ENCODE measurements around the gene EEIG2. TPM values are rescaled to one million over a fixed set of nuclear protein-coding genes. Genes with fewer than 3 reads are reported as not detected.
"Not testable (repeated sequence)": the region's sequence is repeated elsewhere in the genome, so short reads cannot be mapped to it uniquely, and the experiment has no call there.

Gene EEIG2
- total RNA-seq: 12.9 and 13.3 TPM in 2 replicates
- long read RNA-seq, partial matches to known transcripts: 0 of 3 reads
- long read RNA-seq, other reads (novel, unspliced or antisense): 3 of 3 reads

DNA sequence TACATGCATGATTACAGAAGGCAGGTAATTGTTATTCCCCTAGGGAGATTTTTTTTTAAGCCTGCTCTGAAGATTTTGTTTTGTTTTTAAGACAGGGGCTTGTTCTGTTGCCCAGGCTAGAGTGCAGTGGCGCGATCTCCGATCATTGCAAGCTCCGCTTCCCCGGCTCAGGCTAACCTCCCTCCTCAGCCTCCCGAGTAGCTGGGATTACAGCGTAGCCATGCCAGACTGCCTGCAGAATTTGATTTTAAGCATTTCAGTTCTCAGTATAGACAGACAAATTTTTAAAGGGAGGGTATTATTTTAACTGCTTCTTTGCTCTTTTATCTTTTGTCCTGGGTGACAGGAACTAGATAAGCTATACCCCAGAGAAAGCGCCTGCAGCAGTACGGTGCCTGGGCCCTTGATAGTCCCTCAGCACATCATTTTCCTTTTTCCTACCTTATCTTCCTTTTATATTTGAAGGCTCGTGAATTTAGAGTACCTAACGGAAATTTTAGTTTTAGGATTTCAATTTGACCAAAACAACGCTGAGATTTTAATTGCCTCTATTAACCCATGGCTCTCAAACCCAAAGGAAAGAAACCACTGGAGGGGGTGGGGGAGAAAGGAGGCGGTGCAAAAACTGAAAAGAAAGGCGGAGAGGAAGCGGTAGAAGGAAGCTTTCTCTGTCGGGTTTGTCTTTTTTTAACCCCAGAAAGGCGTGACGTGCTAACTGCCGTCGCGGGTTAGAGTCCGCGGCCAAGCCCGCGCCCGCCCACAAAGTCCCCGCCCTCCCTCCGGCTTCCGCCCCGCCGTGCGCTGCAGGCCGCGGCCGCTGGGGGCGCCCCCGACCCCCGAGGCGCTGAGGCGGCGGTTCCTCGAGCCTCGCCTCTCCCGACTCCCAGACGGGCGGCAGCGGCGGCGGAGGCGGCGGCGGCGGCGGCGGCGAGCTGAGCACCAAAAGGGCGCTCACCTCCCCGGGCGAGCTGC is at the start of gene EEIG2:
Gene EEIG2, plus strand, starts transcription at position 886 of the 972 bp plus-strand sequence. CDS start 329 bp downstream, outside the sequence.
- Mint-ChIP-seq H3K9me3 (ENCODE audit: unreplicated experiment) (no peaks in the 10 kb centered on the region), H3K36me3 (ENCODE audit: unreplicated experiment) (no peaks in the 10 kb centered on the region), H3K4me3 (ENCODE audit: unreplicated experiment) (peak within 1 kb of the TSS; percentile 88), H3K27ac (ENCODE audit: unreplicated experiment) (peak within 1 kb of the TSS; percentile 91), H3K27me3 (ENCODE audit: unreplicated experiment) (peaks cover 12% of the 10 kb centered on the region), H3K4me1 (ENCODE audit: unreplicated experiment) (peaks cover 24% of the 10 kb centered on the region)
- peak; percentile 97 for DNase-seq (ENCODE audit: extremely low spot score, unreplicated experiment)
- TF ChIP-seq, protein P1, sequence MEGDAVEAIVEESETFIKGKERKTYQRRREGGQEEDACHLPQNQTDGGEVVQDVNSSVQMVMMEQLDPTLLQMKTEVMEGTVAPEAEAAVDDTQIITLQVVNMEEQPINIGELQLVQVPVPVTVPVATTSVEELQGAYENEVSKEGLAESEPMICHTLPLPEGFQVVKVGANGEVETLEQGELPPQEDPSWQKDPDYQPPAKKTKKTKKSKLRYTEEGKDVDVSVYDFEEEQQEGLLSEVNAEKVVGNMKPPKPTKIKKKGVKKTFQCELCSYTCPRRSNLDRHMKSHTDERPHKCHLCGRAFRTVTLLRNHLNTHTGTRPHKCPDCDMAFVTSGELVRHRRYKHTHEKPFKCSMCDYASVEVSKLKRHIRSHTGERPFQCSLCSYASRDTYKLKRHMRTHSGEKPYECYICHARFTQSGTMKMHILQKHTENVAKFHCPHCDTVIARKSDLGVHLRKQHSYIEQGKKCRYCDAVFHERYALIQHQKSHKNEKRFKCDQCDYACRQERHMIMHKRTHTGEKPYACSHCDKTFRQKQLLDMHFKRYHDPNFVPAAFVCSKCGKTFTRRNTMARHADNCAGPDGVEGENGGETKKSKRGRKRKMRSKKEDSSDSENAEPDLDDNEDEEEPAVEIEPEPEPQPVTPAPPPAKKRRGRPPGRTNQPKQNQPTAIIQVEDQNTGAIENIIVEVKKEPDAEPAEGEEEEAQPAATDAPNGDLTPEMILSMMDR (IDR thresholded peaks at IDR 0.05): peak; percentile 85

DNA sequence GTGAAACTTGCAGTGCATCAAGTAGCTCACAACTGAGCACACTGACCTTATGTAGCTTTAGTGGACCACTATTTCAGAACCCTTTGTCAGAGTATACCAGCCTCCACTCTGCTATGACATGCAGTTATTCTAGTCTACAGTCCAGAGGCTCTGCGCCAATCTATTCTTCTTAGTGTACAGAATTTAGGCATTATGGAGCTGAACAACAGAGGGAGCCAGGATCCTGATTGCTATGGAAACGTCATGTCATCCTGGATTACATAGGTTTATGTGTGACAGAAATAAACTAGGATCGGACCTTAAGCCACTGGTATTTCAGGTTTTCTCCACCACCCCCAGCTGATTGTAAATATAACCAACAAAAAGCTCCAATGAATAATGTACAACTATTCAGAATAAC is 48.1 kb upstream of the EEIG2 start:
- Mint-ChIP-seq H3K27me3 (ENCODE audit: unreplicated experiment) (peaks cover 13% of the 10 kb centered on the region), H3K36me3 (ENCODE audit: unreplicated experiment) (no peaks in the 10 kb centered on the region), H3K4me3 (ENCODE audit: unreplicated experiment) (no peak overlapping the region), H3K27ac (ENCODE audit: unreplicated experiment) (no peak overlapping the region), H3K9me3 (ENCODE audit: unreplicated experiment) (no peaks in the 10 kb centered on the region), H3K4me1 (ENCODE audit: unreplicated experiment) (no peaks in the 10 kb centered on the region)
- no peak for DNase-seq (ENCODE audit: extremely low spot score, unreplicated experiment)
- TF ChIP-seq, protein P1 (IDR thresholded peaks at IDR 0.05): no peak

DNA sequence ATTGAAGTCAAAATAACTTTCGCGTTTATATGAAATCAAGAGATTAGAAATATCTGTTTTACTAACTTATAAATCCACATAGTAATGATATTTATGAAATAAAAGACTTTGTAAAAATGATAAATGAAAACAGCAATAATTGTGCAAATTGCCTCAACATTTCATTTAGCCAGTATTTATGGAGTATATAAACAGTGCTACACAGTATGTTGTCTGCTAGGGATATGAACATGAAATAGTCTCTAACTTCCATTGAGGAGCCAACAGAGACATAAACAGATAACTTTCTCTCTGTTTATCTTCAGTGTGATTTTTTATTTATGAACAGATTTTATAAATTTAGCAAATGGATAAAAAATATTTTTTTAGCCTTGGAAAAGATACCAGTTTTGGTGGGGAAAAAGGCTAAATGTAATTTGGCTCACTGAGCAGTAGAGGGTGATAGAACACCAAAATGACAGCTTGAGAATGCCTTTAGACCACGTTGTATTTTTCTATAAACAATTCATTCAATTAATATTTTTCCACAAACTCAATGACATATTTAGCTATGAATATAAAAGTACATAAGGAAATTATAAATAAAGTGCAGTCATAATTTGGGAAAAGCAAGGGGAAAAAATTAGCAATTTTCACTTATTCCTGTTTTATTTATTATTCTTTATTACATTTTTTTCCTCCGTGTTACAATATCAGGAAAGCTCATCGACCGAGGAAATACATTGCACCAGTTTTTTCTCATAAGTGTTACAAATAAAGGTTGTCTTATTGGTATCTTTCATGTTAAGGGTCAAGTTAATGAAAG is 47.5 kb upstream of the EEIG2 start:
- Mint-ChIP-seq H3K27me3 (ENCODE audit: unreplicated experiment) (peaks cover 19% of the 10 kb centered on the region), H3K36me3 (ENCODE audit: unreplicated experiment) (no peaks in the 10 kb centered on the region), H3K4me3 (ENCODE audit: unreplicated experiment) (no peak overlapping the region), H3K4me1 (ENCODE audit: unreplicated experiment) (peaks cover 2% of the 10 kb centered on the region), H3K9me3 (ENCODE audit: unreplicated experiment) (no peaks in the 10 kb centered on the region), H3K27ac (ENCODE audit: unreplicated experiment) (no peak overlapping the region)
- TF ChIP-seq, protein P1 (IDR thresholded peaks at IDR 0.05): peak; percentile 87
- no peak for DNase-seq (ENCODE audit: extremely low spot score, unreplicated experiment)

GRCh38 chr1:108513044-108513415 is 46.9 kb upstream of the EEIG2 start:
- TF ChIP-seq, protein P1 (IDR thresholded peaks at IDR 0.05): no peak
- no peaks in the 10 kb centered on the region for H3K9me3 Mint-ChIP-seq (ENCODE audit: unreplicated experiment)
- H3K4me1 Mint-ChIP-seq (ENCODE audit: unreplicated experiment): peaks cover 2% of the 10 kb centered on the region
- peaks cover 21% of the 10 kb centered on the region for H3K27me3 Mint-ChIP-seq (ENCODE audit: unreplicated experiment)
- no peak overlapping the region for H3K27ac Mint-ChIP-seq (ENCODE audit: unreplicated experiment)
- H3K36me3 Mint-ChIP-seq (ENCODE audit: unreplicated experiment): no peaks in the 10 kb centered on the region
- no peak overlapping the region for H3K4me3 Mint-ChIP-seq (ENCODE audit: unreplicated experiment)
- no peak for DNase-seq (ENCODE audit: extremely low spot score, unreplicated experiment)

- H3K4me1 Mint-ChIP-seq (ENCODE audit: unreplicated experiment); H3K36me3 Mint-ChIP-seq (ENCODE audit: unreplicated experiment); H3K9me3 Mint-ChIP-seq (ENCODE audit: unreplicated experiment); H3K27ac Mint-ChIP-seq (ENCODE audit: unreplicated experiment); DNase-seq (ENCODE audit: extremely low spot score, unreplicated experiment); H3K4me3 Mint-ChIP-seq (ENCODE audit: unreplicated experiment): not testable (repeated sequence)
- H3K27me3 Mint-ChIP-seq (ENCODE audit: unreplicated experiment): peaks cover 29% of the 10 kb centered on the region
Measured at GRCh38 chr1:108513914-108514313, 46.0 kb upstream of the EEIG2 start.

- not testable (repeated sequence) for H3K4me1 Mint-ChIP-seq (ENCODE audit: unreplicated experiment); H3K9me3 Mint-ChIP-seq (ENCODE audit: unreplicated experiment); H3K27ac Mint-ChIP-seq (ENCODE audit: unreplicated experiment); H3K36me3 Mint-ChIP-seq (ENCODE audit: unreplicated experiment); DNase-seq (ENCODE audit: extremely low spot score, unreplicated experiment); H3K4me3 Mint-ChIP-seq (ENCODE audit: unreplicated experiment)
- H3K27me3 Mint-ChIP-seq (ENCODE audit: unreplicated experiment): peaks cover 42% of the 10 kb centered on the region
Measured at GRCh38 chr1:108517301-108517897, 42.5 kb upstream of the EEIG2 start.

Data from osteocyte (in vitro differentiated cells).